Measurements from ENCODE around the gene ELK3.

The ELK3 gene

GRCh38 chr12:96198965-96199364, 4.8 kb downstream of the ELK3 start:
- no peak overlapping the region for H3K4me3 ChIP-seq (ENCODE audit: low read depth, low read length)
- DNase-seq (ENCODE audit: low read depth): peak; percentile 71
- in situ Hi-C loops (cut with HindIII; ENCODE audit: low sequenced_read_pairs): no loop called here
- TF ChIP-seq, protein P1, sequence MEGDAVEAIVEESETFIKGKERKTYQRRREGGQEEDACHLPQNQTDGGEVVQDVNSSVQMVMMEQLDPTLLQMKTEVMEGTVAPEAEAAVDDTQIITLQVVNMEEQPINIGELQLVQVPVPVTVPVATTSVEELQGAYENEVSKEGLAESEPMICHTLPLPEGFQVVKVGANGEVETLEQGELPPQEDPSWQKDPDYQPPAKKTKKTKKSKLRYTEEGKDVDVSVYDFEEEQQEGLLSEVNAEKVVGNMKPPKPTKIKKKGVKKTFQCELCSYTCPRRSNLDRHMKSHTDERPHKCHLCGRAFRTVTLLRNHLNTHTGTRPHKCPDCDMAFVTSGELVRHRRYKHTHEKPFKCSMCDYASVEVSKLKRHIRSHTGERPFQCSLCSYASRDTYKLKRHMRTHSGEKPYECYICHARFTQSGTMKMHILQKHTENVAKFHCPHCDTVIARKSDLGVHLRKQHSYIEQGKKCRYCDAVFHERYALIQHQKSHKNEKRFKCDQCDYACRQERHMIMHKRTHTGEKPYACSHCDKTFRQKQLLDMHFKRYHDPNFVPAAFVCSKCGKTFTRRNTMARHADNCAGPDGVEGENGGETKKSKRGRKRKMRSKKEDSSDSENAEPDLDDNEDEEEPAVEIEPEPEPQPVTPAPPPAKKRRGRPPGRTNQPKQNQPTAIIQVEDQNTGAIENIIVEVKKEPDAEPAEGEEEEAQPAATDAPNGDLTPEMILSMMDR (IDR thresholded peaks at IDR 0.05; ENCODE audit: low read depth, low read length, missing control alignments): no peak

- H3K4me3 ChIP-seq (ENCODE audit: low read depth, low read length): no peak overlapping the region
- TF ChIP-seq, protein P1 (IDR thresholded peaks at IDR 0.05; ENCODE audit: low read depth, low read length, missing control alignments): no peak
- no peak for DNase-seq (ENCODE audit: low read depth)
- in situ Hi-C loops (cut with HindIII; ENCODE audit: low sequenced_read_pairs): no loop called here
Measured at GRCh38 chr12:96199464-96199863, 5.3 kb downstream of the ELK3 start.

DNA sequence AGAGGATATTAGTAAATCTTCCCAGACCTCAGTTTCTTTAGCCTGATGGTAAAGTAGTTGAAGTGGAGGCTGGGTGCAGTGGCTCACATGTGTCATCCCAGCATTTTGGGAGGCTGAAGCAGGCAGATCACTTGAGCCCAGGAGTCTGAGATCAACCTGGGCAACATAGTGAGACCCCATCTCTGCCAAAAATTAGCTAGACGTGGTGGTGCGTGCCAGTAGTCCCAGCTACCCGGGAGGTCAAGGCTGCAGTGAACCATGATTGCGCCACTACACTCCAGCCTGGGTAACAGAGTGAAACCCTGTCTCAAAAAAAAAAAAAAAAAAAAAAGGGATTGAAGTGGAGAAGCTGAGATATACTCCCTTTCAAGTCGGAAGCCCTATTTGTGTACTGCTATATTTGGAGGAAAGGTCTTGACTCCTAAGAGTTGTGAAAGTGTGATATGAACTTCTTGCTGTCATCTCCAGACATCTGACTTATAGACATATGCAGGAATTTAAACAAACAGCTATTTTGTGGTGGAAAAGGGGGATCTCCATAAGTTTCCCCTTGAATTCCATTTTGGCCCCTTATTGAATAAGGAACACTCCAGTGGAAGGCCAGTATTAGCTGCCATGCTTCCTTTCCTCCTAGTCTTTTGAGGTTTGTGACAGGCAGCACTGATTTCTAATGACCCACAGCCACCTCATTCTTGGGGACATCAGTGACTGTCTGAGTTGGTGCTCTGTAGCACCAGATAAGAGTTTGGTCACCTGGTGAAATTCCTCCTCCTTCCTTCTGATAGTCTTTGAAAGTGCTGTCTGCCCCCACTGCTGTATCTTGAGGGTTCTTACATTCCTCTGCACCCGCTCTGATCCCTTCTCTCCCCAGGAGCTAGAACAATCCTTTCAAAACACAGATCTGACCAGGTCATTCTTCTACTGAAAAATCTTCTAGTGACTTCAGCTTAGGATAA, 7.4 kb downstream of the ELK3 start:
- no peak for DNase-seq (ENCODE audit: low read depth)
- in situ Hi-C loops (cut with HindIII; ENCODE audit: low sequenced_read_pairs): loop anchor here (25.0 kb wide), 1 partner anchor 139 kb away; no protein-coding TSS in a partner anchor
- no peak overlapping the region for H3K4me3 ChIP-seq (ENCODE audit: low read depth, low read length)
- TF ChIP-seq, protein P1 (IDR thresholded peaks at IDR 0.05; ENCODE audit: low read depth, low read length, missing control alignments): no peak

DNA sequence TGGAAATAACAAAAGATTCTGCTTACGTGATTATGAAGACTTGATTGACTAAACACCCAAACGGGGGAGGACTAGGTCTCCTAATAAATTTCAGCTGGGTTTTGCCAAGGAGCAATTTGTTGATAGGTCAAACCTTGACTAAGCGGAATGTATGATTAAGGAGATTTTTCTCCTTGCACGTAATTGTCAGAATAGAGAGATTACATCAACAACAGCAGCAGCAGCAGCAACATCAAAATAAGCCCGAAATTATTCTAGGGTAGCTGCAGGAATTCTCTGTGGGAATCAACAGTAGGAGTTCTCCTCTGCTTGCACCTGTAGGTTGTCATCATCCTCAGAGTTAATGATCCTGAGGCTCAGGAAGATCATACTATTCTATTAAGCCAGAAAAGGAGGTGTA, 10.2 kb downstream of the ELK3 start:
- DNase-seq (ENCODE audit: low read depth): no peak
- TF ChIP-seq, protein P1 (IDR thresholded peaks at IDR 0.05; ENCODE audit: low read depth, low read length, missing control alignments): no peak
- no peak overlapping the region for H3K4me3 ChIP-seq (ENCODE audit: low read depth, low read length)
- in situ Hi-C loops (cut with HindIII; ENCODE audit: low sequenced_read_pairs): loop anchor here (25.0 kb wide), 1 partner anchor 142 kb away; no protein-coding TSS in a partner anchor

GRCh38 chr12:96205908-96206307, 11.7 kb downstream of the ELK3 start:
- TF ChIP-seq, protein P1 (IDR thresholded peaks at IDR 0.05; ENCODE audit: low read depth, low read length, missing control alignments): no peak
- no peak for DNase-seq (ENCODE audit: low read depth)
- H3K4me3 ChIP-seq (ENCODE audit: low read depth, low read length): no peak overlapping the region
- in situ Hi-C loops (cut with HindIII; ENCODE audit: low sequenced_read_pairs): loop anchor here (25.0 kb wide), 1 partner anchor 144 kb away; no protein-coding TSS in a partner anchor

DNA sequence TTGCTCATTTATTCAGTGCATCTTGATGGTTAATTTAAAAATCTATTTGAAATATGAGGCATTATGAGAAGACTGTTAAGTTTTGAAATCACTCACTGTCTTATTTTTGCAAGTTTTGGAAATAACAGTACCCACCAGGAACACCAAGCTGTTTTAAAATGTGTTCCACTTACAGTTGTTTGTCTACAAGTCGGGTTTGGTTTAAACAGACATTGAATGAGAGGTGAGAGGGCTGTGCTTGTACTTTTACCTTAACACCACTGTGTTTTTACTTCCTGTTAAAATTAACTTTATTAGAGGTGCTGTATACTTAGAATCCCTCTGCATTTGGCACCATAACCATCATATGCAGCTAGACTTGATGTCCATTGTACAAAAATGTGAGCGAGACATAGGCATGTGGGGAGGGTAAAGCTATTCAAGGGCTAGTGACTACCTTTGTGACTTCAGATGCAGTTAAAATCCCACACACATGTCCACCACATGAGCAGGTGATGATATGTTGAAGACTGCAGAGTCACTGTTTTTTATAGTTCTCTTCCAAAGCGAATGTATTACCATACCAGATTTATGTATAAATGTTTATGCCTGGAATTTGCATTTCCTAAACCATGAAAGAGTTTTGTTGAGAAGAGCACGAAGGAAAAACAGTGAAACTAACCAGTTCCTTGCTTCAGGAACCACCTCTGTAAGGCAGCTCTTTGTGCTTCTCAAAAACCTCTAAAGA, 12.9 kb downstream of the ELK3 start:
- in situ Hi-C loops (cut with HindIII; ENCODE audit: low sequenced_read_pairs): loop anchor here (25.0 kb wide), 1 partner anchor 145 kb away; no protein-coding TSS in a partner anchor
- no peak for DNase-seq (ENCODE audit: low read depth)
- no peak overlapping the region for H3K4me3 ChIP-seq (ENCODE audit: low read depth, low read length)
- TF ChIP-seq, protein P1 (IDR thresholded peaks at IDR 0.05; ENCODE audit: low read depth, low read length, missing control alignments): no peak

All from astrocyte of the cerebellum (primary cell).